Activated CD4-positive, alpha-beta T cell treated with anti-CD3 and anti-CD28 coated beads for 4 hours (primary cell): ENCODE data around the gene SCARB1.

Experiments
- DNase-seq, 2 donors: peaks; one replicate each; pipeline ENCODE4 v3.0.0-alpha.2; 2020

The SCARB1 gene

GRCh38 chr12:124861898-124862676, 1.6 kb downstream of the SCARB1 start:
- DNase-seq: no peak

GRCh38 chr12:124861492-124861891, 2.2 kb downstream of the SCARB1 start:
- DNase-seq: no peak

GRCh38 chr12:124857921-124858461, 5.7 kb downstream of the SCARB1 start:
- DNase-seq: no peak

- no peak for DNase-seq
Measured at GRCh38 chr12:124856842-124857178, 6.9 kb downstream of the SCARB1 start.

- no peak for DNase-seq
Measured at GRCh38 chr12:124856132-124856841, 7.4 kb downstream of the SCARB1 start.

- no peak for DNase-seq
Measured at GRCh38 chr12:124855275-124855957, 8.2 kb downstream of the SCARB1 start.

- DNase-seq: no peak
Measured at GRCh38 chr12:124854637-124855184, 9.0 kb downstream of the SCARB1 start.

GRCh38 chr12:124853781-124854636, 9.7 kb downstream of the SCARB1 start:
- no peak for DNase-seq

- no peak for DNase-seq
Measured at GRCh38 chr12:124852911-124853427, 10.7 kb downstream of the SCARB1 start.

- DNase-seq: no peak
Measured at GRCh38 chr12:124852329-124852831, 11.3 kb downstream of the SCARB1 start.

GRCh38 chr12:124851342-124851741, 12.3 kb downstream of the SCARB1 start:
- no peak for DNase-seq

- DNase-seq: no peak
Measured at GRCh38 chr12:124849382-124849781, 14.3 kb downstream of the SCARB1 start.

GRCh38 chr12:124848621-124849380, 14.9 kb downstream of the SCARB1 start:
- no peak for DNase-seq

- no peak for DNase-seq
Measured at GRCh38 chr12:124847113-124848074, 16.3 kb downstream of the SCARB1 start.

- no peak for DNase-seq
Measured at GRCh38 chr12:124844411-124845397, 19.0 kb downstream of the SCARB1 start.

- DNase-seq: no peak
Measured at GRCh38 chr12:124842800-124843510, 20.7 kb downstream of the SCARB1 start.

GRCh38 chr12:124842073-124842749, 21.5 kb downstream of the SCARB1 start:
- DNase-seq: no peak
